Measurements from ENCODE around the gene CLEC14A.

CLEC14A gene

DNA sequence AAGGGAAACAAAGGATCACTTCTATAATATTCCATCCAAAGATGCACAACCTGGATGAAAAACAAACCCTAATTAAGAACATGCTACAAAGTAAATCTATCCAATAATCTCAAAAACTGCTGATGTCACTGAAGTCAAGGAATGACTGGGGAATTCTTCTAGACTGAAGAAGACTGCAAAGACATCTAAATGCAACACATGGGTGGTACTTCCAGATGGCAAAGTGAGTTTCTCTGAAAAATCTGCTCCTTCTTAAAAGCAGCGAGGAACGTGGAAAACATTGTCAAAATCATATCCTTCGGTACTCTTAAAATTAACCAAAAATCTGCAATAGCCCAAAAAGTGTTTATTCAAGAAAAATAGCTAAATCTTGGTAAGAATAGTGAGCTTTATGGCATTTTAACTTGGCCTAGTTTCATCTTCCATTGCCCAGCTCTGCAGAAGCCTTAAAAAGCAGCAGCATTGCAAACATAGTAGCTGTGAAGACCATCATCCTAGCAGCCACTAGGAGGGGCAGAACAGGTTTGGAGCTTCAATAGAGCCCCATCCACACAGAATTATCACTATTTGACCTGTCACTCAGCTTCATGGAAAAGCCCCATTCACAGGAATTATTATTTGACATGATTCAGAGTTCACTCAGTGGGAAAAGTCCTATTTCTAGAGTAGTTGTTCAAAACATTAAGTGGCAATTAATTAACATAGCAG is 7.4 kb downstream of the CLEC14A start:
- DNase-seq (ENCODE audit: low spot score): no peak

DNA sequence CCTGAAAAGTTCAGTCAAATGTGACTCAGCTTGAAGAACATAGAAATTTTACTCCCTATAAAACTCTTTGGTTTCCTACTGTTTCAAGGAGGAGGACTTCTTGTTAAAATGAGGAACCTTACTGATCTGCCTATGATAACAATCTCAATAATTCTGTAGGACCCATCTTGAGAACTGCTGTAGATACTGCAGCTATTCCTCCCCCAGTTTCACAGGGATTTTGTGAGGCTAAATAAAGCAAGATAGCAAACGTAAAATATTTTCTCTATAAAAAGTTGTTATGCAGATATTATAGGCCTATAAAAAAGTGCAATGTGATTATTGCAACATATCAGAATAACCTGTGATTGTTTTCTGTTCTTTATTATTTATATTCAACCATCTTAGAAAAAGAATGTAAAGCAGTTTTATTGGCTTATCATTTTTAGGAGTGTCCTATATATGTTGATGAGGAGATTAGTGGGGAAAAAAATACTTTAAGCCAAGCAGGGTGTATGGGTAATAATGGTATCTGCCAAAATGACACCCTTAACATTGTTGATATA is 12.1 kb downstream of the CLEC14A start:
- no peak for DNase-seq (ENCODE audit: low spot score)

DNA sequence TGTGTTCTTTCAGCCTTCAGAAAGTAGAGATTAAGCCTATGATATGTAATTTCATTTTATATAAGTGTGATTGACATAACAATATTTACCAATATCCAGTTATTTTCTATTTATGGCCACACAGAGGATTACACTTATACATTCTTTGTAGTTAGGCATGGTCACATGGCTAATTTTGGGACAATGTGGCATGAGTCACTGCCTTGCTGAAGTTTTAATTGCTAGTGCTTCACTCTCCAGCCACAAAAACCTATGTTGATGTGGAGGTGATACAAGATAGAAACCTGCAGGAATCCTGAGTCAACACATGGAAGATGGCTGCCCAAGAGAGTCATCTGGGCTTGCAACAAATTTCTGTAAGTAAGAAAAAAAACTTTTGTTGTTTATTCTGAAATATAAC is 17.0 kb downstream of the CLEC14A start:
- no peak for DNase-seq (ENCODE audit: low spot score)

DNA sequence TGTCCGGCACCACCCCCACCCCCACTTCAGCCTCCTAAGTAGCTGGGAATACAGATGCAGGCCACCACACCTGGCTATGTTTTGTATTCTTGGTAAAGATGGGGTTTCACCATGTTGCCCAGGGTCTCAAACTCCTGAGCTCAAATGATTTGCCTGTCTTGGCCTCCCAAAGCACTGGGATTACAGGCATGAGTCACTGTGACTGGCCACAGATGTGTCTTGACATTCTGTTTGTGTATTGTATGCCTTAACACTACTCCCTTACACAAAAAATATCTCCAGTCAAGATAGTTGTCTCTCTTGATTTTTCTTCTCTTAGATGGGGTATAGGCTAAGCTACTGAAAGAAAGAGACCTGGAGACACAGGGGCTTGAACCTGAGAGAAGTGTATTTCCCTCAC is 17.6 kb downstream of the CLEC14A start:
- DNase-seq (ENCODE audit: low spot score): no peak

DNA sequence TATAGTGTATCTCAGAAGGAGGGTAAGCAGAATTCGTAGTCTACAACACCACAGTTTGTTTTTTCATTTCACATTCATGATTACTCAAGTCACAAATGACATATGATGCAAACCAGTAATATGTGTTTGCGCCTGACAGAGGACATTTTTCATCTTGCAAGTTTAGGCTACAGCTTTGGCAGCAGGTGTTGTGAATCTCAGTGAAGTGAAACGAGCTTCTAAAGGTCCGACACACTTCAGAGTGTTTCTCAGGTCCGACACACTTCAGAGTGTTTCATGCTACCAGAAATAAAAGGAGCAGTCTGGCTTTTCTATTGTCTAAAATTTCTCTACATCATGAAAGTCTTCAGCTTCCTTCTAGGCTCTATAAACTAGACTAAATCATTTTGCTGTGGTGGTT is 22.7 kb downstream of the CLEC14A start:
- no peak for DNase-seq (ENCODE audit: low spot score)

DNA sequence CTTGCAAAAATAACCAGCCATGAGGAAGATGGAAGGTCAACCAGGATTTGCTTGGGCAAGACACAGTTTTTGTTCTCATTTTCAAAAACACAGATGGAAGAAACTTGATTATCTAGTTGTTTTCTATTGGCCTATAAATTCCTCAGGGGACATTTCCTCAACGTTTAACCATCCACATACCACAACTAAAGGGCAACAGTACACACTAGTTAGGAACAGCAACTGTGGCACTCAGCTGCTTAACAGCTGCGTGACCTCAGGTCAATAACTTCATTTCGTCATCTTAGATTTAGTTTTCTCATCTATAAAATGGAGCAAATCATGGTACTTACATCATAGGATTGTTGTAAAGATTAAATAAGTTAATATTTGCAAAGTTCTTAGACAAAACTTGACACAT is 29.5 kb downstream of the CLEC14A start:
- no peak for DNase-seq (ENCODE audit: low spot score)

DNA sequence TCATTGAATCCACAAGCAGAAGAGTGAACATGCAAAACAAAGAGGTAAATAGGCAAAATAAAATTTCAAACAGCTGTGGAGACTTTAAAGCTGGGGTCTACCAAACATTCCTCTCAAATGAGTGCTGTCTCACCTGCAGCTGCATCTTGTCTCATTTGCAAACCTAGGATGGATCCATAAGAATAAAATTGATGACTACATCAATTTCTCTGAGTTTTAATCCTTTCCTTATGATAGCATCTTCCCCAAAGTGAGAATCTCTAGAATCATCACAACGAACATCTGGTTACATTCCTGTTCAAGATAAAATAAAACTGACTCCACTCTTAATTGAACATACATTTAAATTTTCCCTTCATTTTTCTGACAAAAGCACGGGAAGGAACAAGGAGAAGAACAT is 29.9 kb downstream of the CLEC14A start:
- no peak for DNase-seq (ENCODE audit: low spot score)

DNA sequence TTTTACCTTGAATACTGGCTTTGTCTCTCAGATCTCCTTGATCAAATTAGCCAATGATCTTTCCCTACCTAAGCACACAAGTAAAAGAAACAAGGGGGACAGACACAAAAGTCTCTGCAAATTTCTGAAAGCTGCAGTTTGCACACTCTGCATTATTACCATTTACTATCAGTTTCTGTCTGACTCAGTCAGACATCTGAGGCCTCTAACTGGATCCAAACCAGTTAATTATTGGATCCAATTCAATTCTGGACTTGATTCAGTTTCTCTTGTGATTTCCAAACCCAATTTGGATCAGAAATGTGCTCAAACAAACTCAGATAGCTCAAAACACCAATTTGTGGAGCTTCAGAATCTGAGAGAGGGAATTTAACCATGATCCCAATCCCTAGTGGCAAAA is 31.6 kb downstream of the CLEC14A start:
- no peak for DNase-seq (ENCODE audit: low spot score)

DNA sequence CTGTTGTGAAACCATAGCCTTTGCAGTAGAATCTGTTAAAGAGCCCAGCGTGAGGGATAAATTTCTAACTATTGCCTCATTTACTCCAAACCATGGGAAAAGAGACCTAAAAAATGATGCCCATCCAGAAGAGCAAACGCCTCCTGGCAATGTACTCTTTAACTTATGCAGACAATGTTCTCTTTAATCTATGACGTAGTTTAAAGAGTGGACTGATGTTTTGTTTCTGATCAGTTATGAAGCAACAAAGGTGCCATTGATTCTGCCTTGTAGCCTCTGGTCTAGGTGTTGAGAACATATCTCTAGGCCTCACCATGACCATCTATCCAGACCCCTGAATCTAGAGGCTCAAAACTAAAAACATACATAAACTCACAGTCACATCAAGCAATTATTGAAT is 34.8 kb downstream of the CLEC14A start:
- no peak for DNase-seq (ENCODE audit: low spot score)

DNA sequence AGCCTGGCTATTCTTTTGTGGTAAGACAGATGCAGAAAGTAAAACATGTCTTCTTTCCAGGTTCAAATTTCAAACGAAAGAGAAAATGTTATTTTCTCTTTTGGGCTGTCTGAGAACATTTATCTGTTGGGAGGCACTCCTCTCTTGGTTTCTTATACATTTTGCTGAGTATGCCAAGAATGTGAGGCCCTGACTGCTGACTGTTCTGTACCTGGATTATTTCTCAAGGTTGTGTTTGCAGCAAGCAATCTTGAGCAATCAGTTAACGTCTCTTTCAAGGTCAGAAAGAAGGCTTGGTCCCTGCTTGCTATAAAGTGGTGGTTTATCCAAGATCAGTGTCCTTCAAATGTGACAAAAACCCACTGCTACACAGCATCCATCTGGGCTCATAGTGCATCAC is 38.3 kb downstream of the CLEC14A start:
- DNase-seq (ENCODE audit: low spot score): no peak

DNA sequence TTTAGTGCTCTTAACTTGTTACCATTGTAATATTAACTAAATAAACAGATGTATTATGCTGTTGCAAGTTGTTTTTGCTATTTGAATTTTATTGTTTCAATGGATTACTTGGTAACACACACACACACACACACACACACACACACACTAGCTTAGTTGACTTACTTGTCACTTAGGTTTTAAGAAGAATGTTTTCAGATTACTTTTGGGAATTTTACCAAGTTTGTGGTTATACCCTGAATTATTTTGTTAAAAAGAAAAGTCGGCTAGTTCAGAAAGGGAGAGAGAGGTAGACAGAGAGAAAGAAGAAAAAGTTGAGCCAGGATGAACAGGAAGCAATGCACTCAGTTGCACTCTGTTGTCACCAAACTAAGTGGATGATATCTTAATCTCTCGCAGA is 42.9 kb downstream of the CLEC14A start:
- no peak for DNase-seq (ENCODE audit: low spot score)

DNA sequence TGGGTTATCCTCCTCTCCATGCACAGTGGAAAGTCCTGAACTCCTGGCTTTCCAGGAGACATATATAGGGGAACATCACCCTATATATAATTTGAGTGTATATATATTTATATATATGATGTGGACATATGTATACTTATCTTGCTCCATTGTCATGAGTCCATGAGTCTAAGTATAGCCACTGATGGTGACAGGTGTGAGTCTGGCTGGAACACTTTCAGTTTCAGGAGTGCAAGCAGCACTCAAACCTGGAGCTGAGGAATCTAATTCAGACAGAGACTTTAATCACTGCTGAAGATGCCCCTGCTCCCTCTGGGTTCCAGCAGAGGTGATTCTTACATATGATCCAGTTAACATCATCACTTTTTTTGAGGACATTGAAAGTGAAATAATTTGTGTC is 43.8 kb downstream of the CLEC14A start:
- DNase-seq (ENCODE audit: low spot score): no peak

DNA sequence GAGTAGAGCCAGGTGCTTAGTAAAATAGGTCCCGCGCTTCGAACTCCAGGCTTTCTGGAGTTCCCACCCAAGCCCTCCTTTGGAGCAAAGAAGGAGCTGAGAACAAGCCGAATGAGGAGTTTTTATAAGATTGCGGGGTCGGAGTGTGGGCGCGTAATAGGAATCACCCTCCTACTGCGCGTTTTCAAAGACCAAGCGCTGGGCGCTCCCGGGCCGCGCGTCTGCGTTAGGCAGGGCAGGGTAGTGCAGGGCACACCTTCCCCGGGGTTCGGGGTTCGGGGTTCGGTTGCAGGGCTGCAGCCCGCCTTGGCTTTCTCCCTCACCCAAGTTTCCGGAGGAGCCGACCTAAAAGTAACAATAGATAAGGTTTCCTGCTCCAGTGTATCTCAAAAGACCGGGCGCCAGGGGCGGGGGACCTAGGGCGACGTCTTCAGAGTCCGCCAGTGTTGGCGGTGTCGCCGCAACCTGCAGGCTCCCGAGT is 44.6 kb downstream of the CLEC14A start:
- no peak for DNase-seq (ENCODE audit: low spot score)

DNA sequence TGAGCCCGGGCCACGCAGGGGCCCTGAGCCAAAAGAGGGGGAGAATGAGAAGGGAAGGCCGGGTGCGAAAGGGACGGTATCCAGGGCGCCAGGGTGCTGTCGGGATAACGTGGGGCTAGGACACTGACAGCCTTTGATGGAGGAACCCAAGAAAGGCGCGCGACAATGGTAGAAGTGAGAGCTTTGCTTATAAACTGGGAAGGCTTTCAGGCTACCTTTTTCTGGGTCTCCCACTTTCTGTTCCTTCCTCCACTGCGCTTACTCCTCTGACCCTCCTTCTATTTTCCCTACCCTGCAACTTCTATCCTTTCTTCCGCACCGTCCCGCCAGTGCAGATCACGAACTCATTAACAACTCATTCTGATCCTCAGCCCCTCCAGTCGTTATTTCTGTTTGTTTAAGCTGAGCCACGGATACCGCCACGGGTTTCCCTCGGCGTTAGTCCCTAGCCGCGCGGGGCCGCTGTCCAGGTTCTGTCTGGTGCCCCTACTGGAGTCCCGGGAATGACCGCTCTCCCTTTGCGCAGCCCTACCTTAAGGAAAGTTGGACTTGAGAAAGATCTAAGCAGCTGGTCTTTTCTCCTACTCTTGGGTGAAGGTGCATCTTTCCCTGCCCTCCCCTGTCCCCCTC is 45.2 kb downstream of the CLEC14A start:
- DNase-seq (ENCODE audit: low spot score): peak; percentile 10

DNA sequence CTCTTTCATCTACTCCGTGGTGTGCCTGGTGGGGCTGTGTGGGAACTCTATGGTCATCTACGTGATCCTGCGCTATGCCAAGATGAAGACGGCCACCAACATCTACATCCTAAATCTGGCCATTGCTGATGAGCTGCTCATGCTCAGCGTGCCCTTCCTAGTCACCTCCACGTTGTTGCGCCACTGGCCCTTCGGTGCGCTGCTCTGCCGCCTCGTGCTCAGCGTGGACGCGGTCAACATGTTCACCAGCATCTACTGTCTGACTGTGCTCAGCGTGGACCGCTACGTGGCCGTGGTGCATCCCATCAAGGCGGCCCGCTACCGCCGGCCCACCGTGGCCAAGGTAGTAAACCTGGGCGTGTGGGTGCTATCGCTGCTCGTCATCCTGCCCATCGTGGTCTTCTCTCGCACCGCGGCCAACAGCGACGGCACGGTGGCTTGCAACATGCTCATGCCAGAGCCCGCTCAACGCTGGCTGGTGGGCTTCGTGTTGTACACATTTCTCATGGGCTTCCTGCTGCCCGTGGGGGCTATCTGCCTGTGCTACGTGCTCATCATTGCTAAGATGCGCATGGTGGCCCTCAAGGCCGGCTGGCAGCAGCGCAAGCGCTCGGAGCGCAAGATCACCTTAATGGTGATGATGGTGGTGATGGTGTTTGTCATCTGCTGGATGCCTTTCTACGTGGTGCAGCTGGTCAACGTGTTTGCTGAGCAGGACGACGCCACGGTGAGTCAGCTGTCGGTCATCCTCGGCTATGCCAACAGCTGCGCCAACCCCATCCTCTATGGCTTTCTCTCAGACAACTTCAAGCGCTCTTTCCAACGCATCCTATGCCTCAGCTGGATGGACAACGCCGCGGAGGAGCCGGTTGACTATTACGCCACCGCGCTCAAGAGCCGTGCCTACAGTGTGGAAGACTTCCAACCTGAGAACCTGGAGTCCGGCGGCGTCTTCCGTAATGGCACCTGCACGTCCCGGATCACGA is 46.0 kb downstream of the CLEC14A start:
- DNase-seq (ENCODE audit: low spot score): peak; percentile 82

DNA sequence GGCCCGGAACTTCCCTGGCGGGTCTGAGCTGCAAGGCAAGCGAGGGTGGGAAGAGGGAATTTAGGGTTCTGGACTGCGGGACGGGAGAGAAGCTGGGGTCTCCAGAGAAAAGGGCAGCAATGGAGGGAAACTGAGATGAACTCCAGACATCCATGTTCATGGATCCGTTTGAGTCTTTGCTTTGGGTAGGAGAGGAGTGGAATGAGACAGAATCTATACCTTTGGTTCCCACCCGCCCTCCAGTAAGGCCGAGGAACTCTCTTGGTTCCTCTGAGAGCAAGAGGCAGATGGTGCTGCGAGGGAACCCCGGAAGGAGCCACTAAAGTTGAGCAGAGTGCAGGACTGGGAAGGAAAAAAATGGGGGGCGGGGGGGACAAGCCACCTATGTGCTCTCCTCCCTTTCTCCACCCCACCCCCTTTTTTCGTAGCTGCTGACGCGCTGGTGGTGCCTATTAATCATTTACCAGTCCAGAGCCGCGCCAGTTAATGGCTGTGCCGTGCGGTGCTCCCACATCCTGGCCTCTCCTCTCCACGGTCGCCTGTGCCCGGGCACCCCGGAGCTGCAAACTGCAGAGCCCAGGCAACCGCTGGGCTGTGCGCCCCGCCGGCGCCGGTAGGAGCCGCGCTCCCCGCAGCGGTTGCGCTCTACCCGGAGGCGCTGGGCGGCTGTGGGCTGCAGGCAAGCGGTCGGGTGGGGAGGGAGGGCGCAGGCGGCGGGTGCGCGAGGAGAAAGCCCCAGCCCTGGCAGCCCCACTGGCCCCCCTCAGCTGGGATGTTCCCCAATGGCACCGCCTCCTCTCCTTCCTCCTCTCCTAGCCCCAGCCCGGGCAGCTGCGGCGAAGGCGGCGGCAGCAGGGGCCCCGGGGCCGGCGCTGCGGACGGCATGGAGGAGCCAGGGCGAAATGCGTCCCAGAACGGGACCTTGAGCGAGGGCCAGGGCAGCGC is 47.0 kb downstream of the CLEC14A start:
- DNase-seq (ENCODE audit: low spot score): peak; percentile 64

DNA sequence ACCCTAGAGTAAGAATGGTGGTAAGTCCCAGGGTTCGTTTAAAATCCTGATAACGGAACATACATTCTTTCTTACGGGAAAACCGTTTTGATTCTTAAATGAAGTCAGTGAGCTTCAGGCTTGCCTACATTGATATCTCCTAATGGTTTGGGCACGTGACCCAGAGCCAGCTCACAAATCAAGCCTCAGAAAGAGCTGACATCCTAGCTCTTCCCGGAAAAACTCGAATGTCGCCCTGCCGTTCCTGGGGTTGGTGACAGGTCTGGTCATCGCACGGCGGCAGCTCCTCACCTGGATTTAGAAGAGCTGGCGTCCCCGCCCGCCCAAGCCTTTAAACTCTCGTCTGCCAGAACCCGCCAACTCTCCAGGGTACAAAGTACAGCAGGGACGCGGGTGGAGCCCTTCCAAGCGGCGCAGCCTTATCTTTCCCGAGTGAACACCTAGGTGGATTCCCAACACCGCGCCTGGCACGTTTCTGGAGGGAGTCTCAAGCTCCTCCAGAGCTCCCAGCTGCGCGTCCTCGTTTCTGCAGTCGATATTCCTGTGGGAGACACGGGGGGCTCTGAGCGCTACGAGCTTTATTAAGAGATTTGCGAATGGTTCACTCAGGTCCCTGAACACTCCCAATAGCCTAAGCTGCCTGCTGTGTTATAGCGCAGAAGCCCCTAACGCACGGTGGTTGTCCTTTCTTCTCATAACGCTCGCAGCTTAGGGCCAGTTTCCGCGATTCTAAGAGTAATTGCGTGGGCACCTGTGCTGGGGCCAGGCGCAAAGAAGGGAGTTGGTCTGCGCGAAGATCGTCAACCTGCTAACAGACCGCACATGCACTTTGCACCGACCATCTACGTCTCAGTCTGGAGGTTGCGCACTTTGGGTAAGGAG is 47.9 kb downstream of the CLEC14A start, which contains the start of gene SSTR1:
Gene SSTR1 (plus strand): TSS at position 169 of the 882 bp plus-strand sequence. CDS start 1,486 bp downstream, outside the sequence.
- peak; percentile 19 for DNase-seq (ENCODE audit: low spot score)

DNA sequence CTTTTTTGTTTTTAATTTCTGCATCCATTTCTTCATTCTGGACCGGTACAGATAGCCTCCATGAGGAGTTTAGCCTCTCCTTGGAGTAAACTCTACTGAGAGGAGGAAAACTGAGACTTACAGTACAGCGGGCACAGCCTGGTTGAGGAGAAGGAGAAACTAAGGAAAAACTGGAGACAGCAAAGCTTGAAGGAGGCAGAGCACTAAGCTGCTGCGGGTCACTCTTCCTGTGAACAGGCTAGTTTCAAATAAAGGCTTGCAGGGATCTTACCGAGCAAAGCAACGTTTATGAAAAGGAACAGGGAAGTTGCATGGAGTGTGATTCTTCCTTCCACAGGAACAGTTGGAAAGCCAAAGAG is 48.5 kb downstream of the CLEC14A start:
- no peak for DNase-seq (ENCODE audit: low spot score)

DNA sequence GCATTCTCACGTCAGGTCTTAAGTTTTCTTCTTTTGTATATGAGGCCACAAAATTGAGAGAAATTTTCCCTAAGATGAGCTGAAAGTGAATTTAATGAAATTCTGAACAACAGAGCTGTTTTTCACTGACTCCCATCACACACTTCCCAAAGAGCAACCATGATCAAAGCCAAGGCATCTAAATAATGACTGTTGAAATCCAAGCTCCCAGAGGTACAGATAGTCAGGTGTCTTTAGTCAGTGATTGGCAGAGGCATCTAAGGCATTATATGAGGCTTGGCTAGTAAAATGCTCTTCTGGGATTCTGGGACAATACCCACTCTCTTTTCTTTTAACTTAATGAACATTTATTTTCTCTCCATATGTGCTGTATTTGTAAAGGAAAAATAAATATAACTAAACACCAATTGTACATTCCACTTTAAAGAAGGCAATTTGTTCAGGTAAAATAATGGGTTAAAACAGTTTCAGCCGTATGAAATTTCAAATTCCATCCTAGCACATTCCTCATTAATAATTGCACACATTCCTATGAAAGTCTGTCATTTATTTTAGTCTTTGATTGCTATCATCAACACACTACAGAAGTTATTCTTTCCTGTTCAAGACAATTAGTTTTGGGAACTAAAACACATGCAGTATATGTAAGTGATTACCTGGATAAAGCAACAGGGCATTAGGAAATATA is 49.1 kb downstream of the CLEC14A start:
- DNase-seq (ENCODE audit: low spot score): no peak
